ENCODE data around the gene F13B.

Gene F13B

DNA sequence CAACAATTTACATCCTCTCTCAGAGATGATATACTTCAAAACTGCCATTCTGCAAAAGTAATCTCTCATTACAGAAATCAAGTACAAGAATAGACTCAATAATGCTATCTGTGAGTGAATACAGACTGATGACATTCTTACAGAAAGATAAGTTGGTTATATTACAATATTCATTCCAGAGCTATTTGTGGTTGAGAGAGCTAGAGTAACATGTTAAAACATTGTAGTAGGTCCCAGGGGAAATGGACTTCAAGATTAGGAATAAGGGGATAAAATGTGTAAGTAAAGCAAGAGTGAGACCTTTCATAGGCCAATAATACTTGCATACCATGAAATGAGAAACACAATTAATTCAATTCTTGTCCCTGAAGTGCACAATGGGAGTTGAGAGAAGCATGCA, 1.5 kb downstream of the F13B start:
- DNase-seq: no peak
- H3K4ac ChIP-seq (ENCODE audit: low read depth, low read length): no peak overlapping the region
- H3K4me2 ChIP-seq (ENCODE audit: low read length): no peak overlapping the region
- no peaks in the 10 kb centered on the region for H3K4me1 ChIP-seq (ENCODE audit: control insufficient read depth, low read depth, low read length)
- no peaks in the 10 kb centered on the region for H3K36me3 ChIP-seq (ENCODE audit: control insufficient read depth, insufficient read depth, low read length)
- H2BK5ac ChIP-seq (ENCODE audit: low read length): no peak overlapping the region
- H3K23ac ChIP-seq (ENCODE audit: low read length): no peak overlapping the region
- H3K18ac ChIP-seq (ENCODE audit: low read length): no peak overlapping the region
- no peaks in the 10 kb centered on the region for H3K79me1 ChIP-seq (ENCODE audit: low read length)
- H3K79me2 ChIP-seq (ENCODE audit: control insufficient read depth, insufficient read depth, low read length): no peaks in the 10 kb centered on the region
- no peak overlapping the region for H4K5ac ChIP-seq (ENCODE audit: low read length)
- H3K27me3 ChIP-seq (ENCODE audit: insufficient read depth, low read length, poor library complexity): no peaks in the 10 kb centered on the region
- H3K4me3 ChIP-seq (ENCODE audit: low read length): no peak overlapping the region
- no peak overlapping the region for H2AK5ac ChIP-seq (ENCODE audit: low read length)
- H2BK120ac ChIP-seq (ENCODE audit: low read depth, low read length): no peak overlapping the region
- H3K56ac ChIP-seq (ENCODE audit: low read length): no peak overlapping the region
- no peak overlapping the region for H3K9ac ChIP-seq (ENCODE audit: low read length)
- H4K8ac ChIP-seq (ENCODE audit: low read depth, low read length): no peak overlapping the region
- H3K27ac ChIP-seq (ENCODE audit: low read depth, low read length): no peak overlapping the region
- H2BK15ac ChIP-seq (replicated peaks; ENCODE audit: low read depth): no peak overlapping the region

DNA sequence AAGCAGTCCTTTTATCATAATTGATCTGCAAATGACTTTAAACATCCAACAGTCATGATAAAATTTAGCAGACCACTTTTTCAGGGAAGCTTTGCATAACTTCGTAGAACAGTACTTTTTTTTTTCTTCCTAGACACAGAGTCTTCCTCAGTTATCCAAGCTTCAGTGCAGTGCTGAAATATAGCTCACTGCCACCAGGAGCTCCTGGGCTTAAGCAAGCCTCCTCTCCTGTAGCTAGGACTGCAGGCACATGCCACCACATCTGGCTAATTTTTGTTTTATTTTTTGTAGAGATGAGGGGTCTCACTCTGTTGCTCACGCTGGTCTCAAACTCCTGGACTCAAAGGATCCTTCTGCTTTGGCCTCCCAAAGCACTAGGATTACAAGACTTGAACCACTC, 3.8 kb downstream of the F13B start:
- no peak overlapping the region for H3K4me3 ChIP-seq (ENCODE audit: low read length)
- H3K79me1 ChIP-seq (ENCODE audit: low read length): no peaks in the 10 kb centered on the region
- no peak overlapping the region for H2BK5ac ChIP-seq (ENCODE audit: low read length)
- no peaks in the 10 kb centered on the region for H3K4me1 ChIP-seq (ENCODE audit: control insufficient read depth, low read depth, low read length)
- H2AK5ac ChIP-seq (ENCODE audit: low read length): no peak overlapping the region
- H4K8ac ChIP-seq (ENCODE audit: low read depth, low read length): no peak overlapping the region
- DNase-seq: peak; percentile 14
- no peaks in the 10 kb centered on the region for H3K27me3 ChIP-seq (ENCODE audit: insufficient read depth, low read length, poor library complexity)
- H3K56ac ChIP-seq (ENCODE audit: low read length): no peak overlapping the region
- no peak overlapping the region for H2BK120ac ChIP-seq (ENCODE audit: low read depth, low read length)
- H3K36me3 ChIP-seq (ENCODE audit: control insufficient read depth, insufficient read depth, low read length): no peaks in the 10 kb centered on the region
- no peak overlapping the region for H3K18ac ChIP-seq (ENCODE audit: low read length)
- H3K4ac ChIP-seq (ENCODE audit: low read depth, low read length): no peak overlapping the region
- H2BK15ac ChIP-seq (replicated peaks; ENCODE audit: low read depth): no peak overlapping the region
- no peak overlapping the region for H4K5ac ChIP-seq (ENCODE audit: low read length)
- no peak overlapping the region for H3K9ac ChIP-seq (ENCODE audit: low read length)
- H3K27ac ChIP-seq (ENCODE audit: low read depth, low read length): no peak overlapping the region
- H3K4me2 ChIP-seq (ENCODE audit: low read length): no peak overlapping the region
- no peak overlapping the region for H3K23ac ChIP-seq (ENCODE audit: low read length)
- no CpG with 5 or more reads among the region's 2 CpGs for whole genome bisulfite sequencing (ENCODE audit: extremely low coverage, insufficient coverage, low lambda C conversion rate)
- no peaks in the 10 kb centered on the region for H3K79me2 ChIP-seq (ENCODE audit: control insufficient read depth, insufficient read depth, low read length)

DNA sequence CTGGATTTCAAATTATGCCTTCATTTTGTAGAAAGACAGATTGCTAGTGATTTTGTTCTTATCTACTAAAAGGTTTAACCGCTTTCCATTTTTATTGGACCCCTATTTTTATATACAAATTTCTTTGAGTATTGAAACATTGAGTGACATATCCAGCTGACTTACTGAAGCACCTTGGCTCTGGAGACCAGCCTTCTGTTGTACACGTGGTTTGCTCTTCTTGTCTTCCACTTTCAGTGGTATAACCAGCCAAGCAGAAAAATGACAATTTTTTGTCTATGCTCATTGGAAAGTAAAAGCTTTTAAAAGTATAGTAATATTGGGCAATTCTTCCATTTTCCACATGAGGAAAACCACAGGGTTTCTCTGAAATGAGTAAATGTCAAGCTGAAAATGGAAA, 4.4 kb downstream of the F13B start:
- Histone ChIP-seq H4K5ac (ENCODE audit: low read length) (no peak overlapping the region), H3K36me3 (ENCODE audit: control insufficient read depth, insufficient read depth, low read length) (no peaks in the 10 kb centered on the region), H3K4me1 (ENCODE audit: control insufficient read depth, low read depth, low read length) (no peaks in the 10 kb centered on the region), H4K8ac (ENCODE audit: low read depth, low read length) (no peak overlapping the region), H2BK15ac (replicated peaks; ENCODE audit: low read depth) (no peak overlapping the region), H2BK120ac (ENCODE audit: low read depth, low read length) (no peak overlapping the region), H3K4ac (ENCODE audit: low read depth, low read length) (no peak overlapping the region), H3K4me2 (ENCODE audit: low read length) (no peak overlapping the region), H3K18ac (ENCODE audit: low read length) (no peak overlapping the region), H2BK5ac (ENCODE audit: low read length) (no peak overlapping the region), H3K9ac (ENCODE audit: low read length) (no peak overlapping the region), H3K27ac (ENCODE audit: low read depth, low read length) (no peak overlapping the region), H3K23ac (ENCODE audit: low read length) (no peak overlapping the region), H3K27me3 (ENCODE audit: insufficient read depth, low read length, poor library complexity) (no peaks in the 10 kb centered on the region), H3K79me2 (ENCODE audit: control insufficient read depth, insufficient read depth, low read length) (no peaks in the 10 kb centered on the region), H3K4me3 (ENCODE audit: low read length) (no peak overlapping the region), H3K56ac (ENCODE audit: low read length) (no peak overlapping the region), H2AK5ac (ENCODE audit: low read length) (no peak overlapping the region), H3K79me1 (ENCODE audit: low read length) (no peaks in the 10 kb centered on the region)
- DNase-seq: no peak
- WGBS (ENCODE audit: extremely low coverage, insufficient coverage, low lambda C conversion rate): no CpG with 5 or more reads among the region's 2 CpGs

DNA sequence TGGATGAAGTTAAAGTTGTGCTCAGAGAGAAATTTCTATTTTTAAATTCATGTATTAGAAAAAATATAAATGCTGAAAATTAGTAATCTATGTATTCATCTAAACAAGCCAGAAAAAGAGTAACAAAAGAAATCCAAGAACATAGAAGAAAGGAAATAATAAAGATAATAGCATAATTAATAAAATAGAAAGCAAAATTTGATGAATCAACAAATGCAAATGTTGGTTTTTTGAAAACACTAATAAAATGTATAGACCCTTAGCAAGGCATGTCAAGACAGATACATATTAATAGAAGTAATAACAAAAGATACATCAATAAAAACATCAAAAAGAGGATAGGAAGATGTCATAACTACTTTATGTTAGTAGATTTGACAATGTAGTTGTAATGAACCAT, 18.0 kb downstream of the F13B start:
- Histone ChIP-seq H3K4me2 (ENCODE audit: low read length) (no peak overlapping the region), H3K56ac (ENCODE audit: low read length) (no peak overlapping the region), H3K18ac (ENCODE audit: low read length) (no peak overlapping the region), H3K79me1 (ENCODE audit: low read length) (no peaks in the 10 kb centered on the region), H3K9ac (ENCODE audit: low read length) (no peak overlapping the region), H2BK120ac (ENCODE audit: low read depth, low read length) (no peak overlapping the region), H3K4me3 (ENCODE audit: low read length) (no peak overlapping the region), H4K5ac (ENCODE audit: low read length) (no peak overlapping the region), H2BK5ac (ENCODE audit: low read length) (no peak overlapping the region), H3K4ac (ENCODE audit: low read depth, low read length) (no peak overlapping the region), H3K4me1 (ENCODE audit: control insufficient read depth, low read depth, low read length) (no peaks in the 10 kb centered on the region), H3K23ac (ENCODE audit: low read length) (no peak overlapping the region), H3K36me3 (ENCODE audit: control insufficient read depth, insufficient read depth, low read length) (no peaks in the 10 kb centered on the region), H3K27me3 (ENCODE audit: insufficient read depth, low read length, poor library complexity) (no peaks in the 10 kb centered on the region), H4K8ac (ENCODE audit: low read depth, low read length) (no peak overlapping the region), H3K27ac (ENCODE audit: low read depth, low read length) (no peak overlapping the region), H3K79me2 (ENCODE audit: control insufficient read depth, insufficient read depth, low read length) (no peaks in the 10 kb centered on the region), H2BK15ac (replicated peaks; ENCODE audit: low read depth) (no peak overlapping the region), H2AK5ac (ENCODE audit: low read length) (no peak overlapping the region)
- no peak for DNase-seq

DNA sequence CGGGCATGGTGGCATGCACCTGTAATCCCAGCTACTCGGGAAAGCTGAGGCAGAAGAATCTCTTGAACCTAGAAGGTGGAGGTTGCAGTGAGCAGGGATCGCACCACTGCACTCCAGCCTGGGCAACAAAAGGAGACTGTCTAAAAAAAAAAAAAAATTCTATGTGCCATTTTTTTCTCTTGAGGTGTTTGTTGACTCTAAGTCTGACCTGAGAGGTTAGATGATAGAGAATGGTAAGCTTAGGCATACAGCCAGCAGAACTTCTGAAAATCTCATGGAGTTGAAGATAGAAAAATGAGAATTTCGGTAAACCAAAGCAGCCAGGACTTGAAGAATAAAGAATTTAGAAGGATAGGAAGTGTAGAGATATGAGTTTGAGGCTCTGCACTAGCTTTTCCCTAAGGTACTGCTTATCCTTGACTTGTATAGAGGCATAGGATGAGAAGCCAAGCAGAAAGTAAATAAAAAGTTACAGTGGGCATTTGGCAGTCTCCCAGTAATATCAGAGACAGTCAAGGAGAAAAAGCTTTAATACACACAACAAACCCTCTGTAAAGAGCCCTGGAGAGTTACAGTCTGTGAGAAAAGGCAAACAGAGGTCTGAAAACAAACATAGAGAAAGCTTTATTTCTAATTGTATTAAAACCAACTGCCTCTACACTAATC, 24.3 kb downstream of the F13B start:
- Histone ChIP-seq H3K56ac (ENCODE audit: low read length) (no peak overlapping the region), H2BK5ac (ENCODE audit: low read length) (no peak overlapping the region), H3K18ac (ENCODE audit: low read length) (no peak overlapping the region), H3K36me3 (ENCODE audit: control insufficient read depth, insufficient read depth, low read length) (no peaks in the 10 kb centered on the region), H3K4me2 (ENCODE audit: low read length) (no peak overlapping the region), H3K27me3 (ENCODE audit: insufficient read depth, low read length, poor library complexity) (no peaks in the 10 kb centered on the region), H2BK120ac (ENCODE audit: low read depth, low read length) (no peak overlapping the region), H4K5ac (ENCODE audit: low read length) (no peak overlapping the region), H3K79me1 (ENCODE audit: low read length) (no peaks in the 10 kb centered on the region), H3K4me1 (ENCODE audit: control insufficient read depth, low read depth, low read length) (no peaks in the 10 kb centered on the region), H3K27ac (ENCODE audit: low read depth, low read length) (no peak overlapping the region), H2AK5ac (ENCODE audit: low read length) (no peak overlapping the region), H4K8ac (ENCODE audit: low read depth, low read length) (no peak overlapping the region), H3K23ac (ENCODE audit: low read length) (no peak overlapping the region), H2BK15ac (replicated peaks; ENCODE audit: low read depth) (no peak overlapping the region), H3K79me2 (ENCODE audit: control insufficient read depth, insufficient read depth, low read length) (no peaks in the 10 kb centered on the region), H3K4ac (ENCODE audit: low read depth, low read length) (no peak overlapping the region), H3K9ac (ENCODE audit: low read length) (no peak overlapping the region), H3K4me3 (ENCODE audit: low read length) (no peak overlapping the region)
- DNase-seq: no peak
- no CpG with 5 or more reads among the region's 4 CpGs for WGBS (ENCODE audit: extremely low coverage, insufficient coverage, low lambda C conversion rate)
